ENCODE results near the gene MRPL27. TPM values are rescaled to one million over a fixed set of nuclear protein-coding genes. Genes with fewer than 3 reads are reported as not detected.

Gene MRPL27
- total RNA-seq, 2 experiments from 2014 or later = 72.1 to 75.1 TPM

DNA sequence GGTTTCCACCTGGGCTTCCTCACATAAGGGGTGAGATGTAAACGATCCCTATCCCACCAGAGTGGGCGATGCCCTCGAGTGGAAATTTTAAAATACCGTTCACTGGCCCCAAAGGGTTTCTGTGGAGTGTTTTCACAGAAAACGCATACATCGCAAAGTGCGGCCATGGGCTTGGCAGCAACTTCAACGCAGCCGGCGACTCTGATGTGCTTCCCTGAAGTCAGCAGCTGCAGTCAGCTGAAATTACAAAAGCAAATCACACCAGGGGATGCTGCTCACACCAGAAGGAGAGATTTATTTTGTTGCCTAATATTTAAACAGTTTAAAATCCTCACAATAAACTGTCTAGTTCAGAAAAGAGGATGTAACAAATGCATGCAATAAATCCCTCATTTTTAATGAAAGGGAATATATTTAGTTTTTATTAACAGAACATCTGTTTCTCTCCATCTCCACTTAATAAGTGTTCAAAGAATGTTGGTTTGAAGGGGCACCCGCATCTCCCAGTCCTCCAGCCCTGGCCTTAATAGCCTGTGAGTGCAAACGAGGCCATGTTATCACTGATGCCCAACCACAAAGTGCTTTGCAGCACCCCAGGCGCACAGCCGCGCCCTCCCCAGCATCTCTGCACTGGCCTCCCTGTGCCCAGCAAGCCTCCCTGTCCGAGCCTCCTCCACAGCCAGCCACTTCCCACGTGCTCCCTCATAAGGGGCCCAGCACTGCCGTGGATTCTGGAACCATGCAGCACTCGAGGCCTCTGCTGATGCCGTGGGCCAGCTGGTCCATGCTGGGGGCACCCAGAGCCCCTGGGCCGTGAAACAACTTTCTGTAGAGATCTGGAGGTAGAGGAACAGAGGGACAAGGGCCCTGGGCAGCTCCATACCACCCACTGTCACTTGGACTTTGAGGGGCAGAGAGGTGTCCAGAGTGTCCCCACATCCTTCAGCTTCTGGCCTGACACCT is 44.3 kb downstream of the MRPL27 start:
- no peaks in the 10 kb centered on the region for H3K27me3 Mint-ChIP-seq
- no peak overlapping the region for H3K4me3 Mint-ChIP-seq
- no peak for DNase-seq
- H3K9me3 Mint-ChIP-seq = no peaks in the 10 kb centered on the region
- H3K27ac Mint-ChIP-seq = no peak overlapping the region
- peaks cover 4% of the 10 kb centered on the region for H3K4me1 Mint-ChIP-seq
- H3K36me3 Mint-ChIP-seq = no peaks in the 10 kb centered on the region

- DNase-seq = no peak
- Mint-ChIP-seq H3K9me3 (no peaks in the 10 kb centered on the region), H3K27ac (no peak overlapping the region), H3K27me3 (no peaks in the 10 kb centered on the region), H3K4me1 (no peaks in the 10 kb centered on the region), H3K36me3 (no peaks in the 10 kb centered on the region), H3K4me3 (no peak overlapping the region)
Observed at GRCh38 chr17:50326831-50327364, 46.1 kb downstream of the MRPL27 start.

DNA sequence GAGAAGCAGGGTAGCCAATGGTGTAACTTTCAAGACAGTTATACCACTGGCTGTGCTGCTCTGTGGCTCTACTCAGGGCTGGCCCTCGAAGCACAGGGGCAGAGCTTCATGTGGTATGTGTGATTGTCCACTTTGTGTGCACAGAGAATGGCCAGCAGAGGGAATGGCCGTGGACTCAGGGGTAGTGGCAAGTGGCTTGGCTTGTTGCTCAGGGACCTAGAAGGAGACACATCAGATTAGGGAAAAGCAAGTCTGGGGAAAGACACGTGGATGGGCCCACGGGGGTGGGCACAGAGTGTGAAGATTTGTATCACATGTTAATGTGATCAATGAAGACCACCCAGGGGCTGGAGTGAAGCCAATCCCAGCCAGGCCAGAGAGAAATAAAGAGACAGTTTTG is 47.1 kb downstream of the MRPL27 start:
- Mint-ChIP-seq H3K4me1 (no peaks in the 10 kb centered on the region), H3K36me3 (no peaks in the 10 kb centered on the region), H3K9me3 (no peaks in the 10 kb centered on the region), H3K27ac (no peak overlapping the region), H3K27me3 (no peaks in the 10 kb centered on the region), H3K4me3 (no peak overlapping the region)
- DNase-seq = no peak

DNA sequence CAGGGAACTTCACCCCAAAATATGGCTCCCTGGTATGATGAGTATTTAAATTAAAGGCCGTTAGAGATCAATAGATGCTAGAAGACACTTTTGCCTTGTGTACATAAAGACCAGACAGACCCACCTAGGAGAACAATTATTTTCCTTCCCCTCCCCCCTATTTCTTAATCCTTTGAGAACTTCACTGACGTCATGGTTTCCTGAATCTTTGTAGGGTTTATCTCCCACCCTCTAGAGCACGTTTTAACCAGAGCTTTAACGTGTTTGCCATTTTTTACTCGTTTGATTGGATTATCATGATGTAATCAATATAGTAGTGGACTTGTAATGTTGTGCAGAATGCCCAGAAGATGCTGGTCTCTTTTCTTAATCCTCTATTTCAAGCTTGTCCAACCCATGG is 49.9 kb downstream of the MRPL27 start:
- no peaks in the 10 kb centered on the region for H3K27me3 Mint-ChIP-seq
- H3K27ac Mint-ChIP-seq = no peak overlapping the region
- H3K9me3 Mint-ChIP-seq = no peaks in the 10 kb centered on the region
- no peaks in the 10 kb centered on the region for H3K4me1 Mint-ChIP-seq
- no peaks in the 10 kb centered on the region for H3K36me3 Mint-ChIP-seq
- no peak overlapping the region for H3K4me3 Mint-ChIP-seq
- no peak for DNase-seq

DNA sequence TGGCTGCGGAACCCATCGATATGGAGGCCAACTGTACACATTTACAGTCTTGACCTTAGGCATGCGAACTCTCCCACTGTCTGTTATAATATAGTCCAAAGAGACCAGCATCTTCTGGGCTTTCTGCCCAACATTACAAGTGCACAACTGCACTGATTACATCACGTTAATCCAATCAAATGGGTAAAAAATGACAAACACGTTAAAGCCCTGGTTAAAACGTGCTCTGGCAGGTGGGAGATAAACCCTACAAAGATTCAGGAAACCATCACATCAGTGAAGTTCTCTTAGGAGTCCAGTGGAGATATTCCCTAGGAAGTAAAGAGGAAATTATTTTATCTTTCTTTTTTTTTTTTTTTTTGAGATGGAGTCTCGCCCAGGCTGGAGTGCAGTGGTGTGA is 50.7 kb downstream of the MRPL27 start:
- Mint-ChIP-seq H3K4me1 (no peaks in the 10 kb centered on the region), H3K4me3 (no peak overlapping the region), H3K27ac (no peak overlapping the region), H3K36me3 (no peaks in the 10 kb centered on the region), H3K27me3 (no peaks in the 10 kb centered on the region), H3K9me3 (no peaks in the 10 kb centered on the region)
- no peak for DNase-seq

DNA sequence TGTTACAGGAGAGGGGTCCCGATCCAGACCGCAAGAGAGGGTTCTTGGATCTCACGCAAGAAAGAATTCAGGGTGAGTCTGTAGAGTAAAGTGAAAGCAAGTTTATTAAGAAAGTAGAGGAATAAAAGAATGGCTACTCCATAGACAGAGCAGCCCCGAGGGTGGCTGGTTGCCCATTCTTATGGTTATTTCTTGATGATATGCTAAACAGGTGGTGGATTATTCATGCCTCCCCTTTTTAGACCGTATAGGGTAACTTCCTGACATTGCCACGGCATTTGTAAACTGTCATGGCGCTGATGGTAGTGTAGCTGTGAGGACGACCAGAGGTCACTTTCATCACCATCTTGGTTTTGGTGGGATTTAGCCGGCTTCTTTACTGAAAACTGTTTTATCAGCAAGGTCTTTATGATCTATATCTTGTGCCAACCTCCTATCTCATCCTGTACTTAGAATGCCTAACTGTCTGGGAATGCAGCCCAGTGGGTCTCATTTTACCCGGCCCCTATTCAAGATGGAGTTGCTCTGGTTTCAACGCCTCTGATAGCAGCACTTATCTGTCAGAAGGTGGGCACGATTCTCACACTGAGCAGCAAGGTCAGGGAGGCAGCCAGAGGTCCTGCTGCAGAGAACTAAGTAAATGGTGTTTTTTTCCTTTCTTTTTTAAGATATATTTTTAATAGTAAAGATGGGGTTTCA is 53.5 kb downstream of the MRPL27 start:
- H3K4me1 Mint-ChIP-seq = no peaks in the 10 kb centered on the region
- H3K27me3 Mint-ChIP-seq = no peaks in the 10 kb centered on the region
- no peak overlapping the region for H3K27ac Mint-ChIP-seq
- H3K9me3 Mint-ChIP-seq = no peaks in the 10 kb centered on the region
- no peaks in the 10 kb centered on the region for H3K36me3 Mint-ChIP-seq
- H3K4me3 Mint-ChIP-seq = no peak overlapping the region
- DNase-seq = no peak

GRCh38 chr17:50318501-50319285 is 54.3 kb downstream of the MRPL27 start:
- H3K9me3 Mint-ChIP-seq = no peaks in the 10 kb centered on the region
- H3K4me3 Mint-ChIP-seq = no peak overlapping the region
- no peaks in the 10 kb centered on the region for H3K36me3 Mint-ChIP-seq
- peaks cover 4% of the 10 kb centered on the region for H3K27me3 Mint-ChIP-seq
- no peak overlapping the region for H3K27ac Mint-ChIP-seq
- DNase-seq = no peak
- no peaks in the 10 kb centered on the region for H3K4me1 Mint-ChIP-seq

Other genes starting within 250 kb of the MRPL27 start
- under 1 TPM; 0.47 to 0.66 TPM for gene SAMD14, start 243.0 kb downstream of the MRPL27 start, total RNA-seq
- 10 to 100 TPM; 50.9 to 52.0 TPM for gene PPP1R9B, start 222.5 kb downstream of the MRPL27 start, total RNA-seq
- under 1 TPM in 1 of 2 experiments, not detected in 1; 0.38 TPM for gene SGCA, start 207.2 kb downstream of the MRPL27 start, total RNA-seq
- gene COL1A1, start 171.6 kb downstream of the MRPL27 start, total RNA-seq = under 1 TPM; 0.72 to 0.78 TPM
- gene TMEM92, start 98.7 kb downstream of the MRPL27 start, total RNA-seq = not detected
- gene XYLT2, start 27.1 kb downstream of the MRPL27 start, total RNA-seq = 10 to 100 TPM; 17.7 to 19.6 TPM
- gene EME1, start within 50 bp of the MRPL27 start, total RNA-seq = 10 to 100 TPM; 34.0 to 34.4 TPM
- gene LRRC59, start 24.3 kb upstream of the MRPL27 start, total RNA-seq = 100 to 1,000 TPM; 110 to 112 TPM
- 1 to 10 TPM; 9.2 to 9.7 TPM for gene ACSF2, start 53.0 kb upstream of the MRPL27 start, total RNA-seq
- not detected for gene CHAD, start 95.7 kb upstream of the MRPL27 start, total RNA-seq
- 10 to 100 TPM; 36.5 to 37.0 TPM for gene RSAD1, start 105.7 kb upstream of the MRPL27 start, total RNA-seq
- gene MYCBPAP, start 135.3 kb upstream of the MRPL27 start, total RNA-seq = 1 to 10 TPM in 1 of 2 experiments, under 1 TPM in 1; 0.56 to 1.1 TPM
- not detected for gene EPN3, start 159.6 kb upstream of the MRPL27 start, total RNA-seq
- gene SPATA20, start 174.0 kb upstream of the MRPL27 start, total RNA-seq = 10 to 100 TPM; 32.4 to 36.3 TPM
- gene CACNA1G, start 187.5 kb upstream of the MRPL27 start, total RNA-seq = under 1 TPM in 1 of 2 experiments, not detected in 1; 0.06 TPM